ENCODE results near the gene RINL. TPM values are rescaled to one million over a fixed set of nuclear protein-coding genes. Genes with fewer than 3 reads are reported as not detected.
A peak's percentile ranks its signal among the peaks of the same experiment; 100 is the strongest.

Gene RINL
- total RNA-seq, 2 experiments from 2014 or later: 92.6 to 100.0 TPM

DNA sequence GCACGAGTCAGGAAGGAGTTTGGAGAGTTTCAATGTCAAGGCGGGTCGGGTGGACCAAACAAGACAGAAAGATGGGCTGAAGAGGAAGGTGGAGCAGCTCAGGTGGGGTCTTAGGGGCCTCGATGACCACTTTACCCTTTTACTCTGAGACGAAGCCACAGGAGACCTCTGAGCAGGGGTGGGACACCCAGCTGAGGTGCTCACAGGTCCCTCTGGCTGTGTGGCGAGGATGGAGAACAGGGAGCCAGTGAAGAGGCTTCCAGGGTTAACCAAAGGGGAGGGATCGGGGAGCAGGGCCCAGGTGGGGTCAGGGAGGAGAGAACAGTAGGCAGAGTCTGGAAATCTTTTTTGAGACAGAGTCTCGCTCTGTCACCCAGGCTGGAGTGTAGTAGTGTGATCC lies 35.9 kb upstream of the RINL start:
- ChIA-PET CTCF (interaction anchor here (2.7 kb wide), 1 partner anchor 16 kb away, joined by 12 read pairs; the partner anchor contains the start of genes MRPS12 and SARS2), POLR2A (interaction anchor here (0.9 kb wide), 1 partner anchor 14 kb away, joined by 4 read pairs; the partner anchor contains the start of gene NFKBIB)
- Mint-ChIP-seq H3K4me1 (ENCODE audit: low read depth) (peaks cover 9% of the 10 kb centered on the region), H3K36me3 (no peaks in the 10 kb centered on the region), H3K9me3 (no peaks in the 10 kb centered on the region), H3K27me3 (no peaks in the 10 kb centered on the region), H3K4me3 (no peak overlapping the region), H3K27ac (no peak overlapping the region)
- intact Hi-C loops (cut with micrococcal nuclease): no loop called here
- DNase-seq: no peak

DNA sequence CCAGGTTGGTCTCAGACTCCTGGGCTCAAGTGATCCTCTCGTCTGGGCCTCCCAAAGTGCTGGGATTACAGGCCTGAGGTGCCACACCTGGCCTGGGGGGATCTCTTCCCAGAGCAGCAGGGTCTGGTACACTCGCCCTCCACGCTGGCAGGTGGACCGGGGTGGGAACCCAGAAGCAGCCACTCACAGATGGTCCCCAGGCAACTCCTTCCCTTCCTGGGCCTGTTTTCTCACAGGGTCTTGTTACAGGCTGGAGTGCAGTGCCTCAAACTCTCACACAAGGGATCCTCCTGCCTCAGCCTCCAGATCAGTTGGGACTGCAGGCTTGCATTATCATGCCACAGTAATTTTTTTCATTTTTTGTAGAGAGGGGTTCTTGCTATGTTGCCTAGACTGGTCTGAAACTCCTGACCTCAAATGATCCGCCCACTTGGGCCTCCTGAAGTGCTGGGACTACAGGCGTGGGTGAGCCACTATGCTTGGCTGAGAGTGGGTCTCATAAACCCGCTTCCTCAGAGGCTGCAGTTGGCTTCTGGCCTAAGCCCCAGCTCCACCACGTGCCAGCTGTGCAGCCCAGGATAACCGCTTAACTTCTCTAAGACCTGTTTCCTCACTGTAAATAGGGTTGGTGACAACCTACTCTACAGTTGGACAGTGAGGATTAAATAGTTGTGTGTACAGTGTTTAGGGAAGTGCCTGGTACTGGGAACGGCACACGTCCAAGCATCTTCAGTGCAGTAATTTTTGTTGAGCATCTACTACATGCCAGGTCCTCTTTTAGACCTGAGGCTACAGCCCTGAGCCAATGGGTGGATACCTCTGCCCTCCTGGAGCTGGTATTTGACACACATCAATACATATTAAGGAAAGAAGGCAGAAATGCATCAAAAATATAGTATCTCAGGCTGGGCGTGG lies 34.8 kb upstream of the RINL start:
- peaks cover 8% of the 10 kb centered on the region for H3K36me3 Mint-ChIP-seq

DNA sequence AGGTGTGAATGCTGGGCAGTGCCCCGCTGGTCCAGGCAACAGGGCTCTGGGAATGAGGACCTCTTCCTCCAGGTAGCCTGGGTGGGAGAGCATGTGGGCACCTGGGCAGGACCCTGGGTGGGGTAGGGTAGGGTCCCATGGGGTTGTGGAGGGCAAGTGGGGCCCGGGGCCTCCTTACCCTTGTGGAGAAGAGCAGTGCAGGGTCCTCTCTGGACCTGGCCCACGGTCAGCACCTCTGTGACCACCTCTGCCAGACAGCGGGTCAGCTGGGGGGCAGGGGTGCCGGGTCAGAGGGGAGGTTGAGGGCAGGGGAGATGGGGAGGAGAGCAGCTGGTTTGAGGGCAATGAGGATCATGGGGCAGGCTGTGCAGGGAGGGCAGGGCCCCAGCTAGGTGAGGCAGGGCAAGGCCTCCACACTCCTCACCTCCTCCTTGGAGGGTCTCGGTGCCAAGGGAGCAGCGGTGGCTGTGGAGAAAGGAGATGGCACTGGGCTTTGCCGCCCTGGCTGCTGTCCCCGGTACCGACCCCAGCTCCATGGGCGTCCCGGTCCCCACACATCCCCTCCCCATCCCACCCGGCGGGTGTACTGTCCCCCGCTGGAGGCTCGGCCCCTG lies 33.4 kb upstream of the RINL start:
- no peaks in the 10 kb centered on the region for H3K9me3 Mint-ChIP-seq
- H3K4me3 Mint-ChIP-seq: no peak overlapping the region
- intact Hi-C loops (cut with micrococcal nuclease): no loop called here
- CTCF ChIA-PET: no interaction called here
- POLR2A ChIA-PET: no interaction called here
- H3K4me1 Mint-ChIP-seq (ENCODE audit: low read depth): peaks cover 9% of the 10 kb centered on the region
- no peak overlapping the region for H3K27ac Mint-ChIP-seq
- DNase-seq: no peak
- no peaks in the 10 kb centered on the region for H3K27me3 Mint-ChIP-seq
- peaks cover 21% of the 10 kb centered on the region for H3K36me3 Mint-ChIP-seq

More for the DNA sequence above, 34.8 kb upstream of the RINL start:
- H3K9me3 Mint-ChIP-seq: no peaks in the 10 kb centered on the region
- peaks cover 9% of the 10 kb centered on the region for H3K4me1 Mint-ChIP-seq (ENCODE audit: low read depth)
- intact Hi-C loops (cut with micrococcal nuclease): no loop called here
- peak; percentile 20 for DNase-seq
- POLR2A ChIA-PET: no interaction called here
- no peak overlapping the region for H3K4me3 Mint-ChIP-seq
- CTCF ChIA-PET: interaction anchor here (0.6 to 2.7 kb wide), 2 partner anchors 14 to 17 kb away, joined by 3 to 12 read pairs; partner anchors contain the start of genes MRPS12 and SARS2
- no peak overlapping the region for H3K27ac Mint-ChIP-seq
- H3K27me3 Mint-ChIP-seq: no peaks in the 10 kb centered on the region

DNA sequence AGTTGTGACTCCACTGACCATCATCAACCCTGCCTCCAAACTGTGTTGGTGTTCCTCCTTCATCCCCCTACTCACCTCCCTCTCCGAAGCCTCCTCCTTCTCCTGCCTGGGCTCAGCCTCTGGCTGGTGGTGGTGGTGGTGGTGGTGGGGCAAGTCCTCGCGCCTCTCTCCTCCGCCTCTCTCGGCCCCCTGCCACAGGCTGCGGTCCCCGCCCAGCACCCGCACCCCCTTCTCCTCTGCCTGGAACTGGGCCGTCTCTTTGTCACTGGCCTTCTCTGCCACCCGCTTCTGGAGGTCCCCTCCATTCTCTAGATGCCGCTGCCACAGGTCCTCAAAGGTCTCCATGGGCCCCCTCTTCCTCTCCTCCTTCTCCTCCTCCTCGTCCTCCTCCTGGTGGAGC lies 32.4 kb upstream of the RINL start:
- ChIA-PET POLR2A (no interaction called here), CTCF (no interaction called here)
- no peak overlapping the region for H3K4me3 Mint-ChIP-seq
- H3K36me3 Mint-ChIP-seq: peaks cover 23% of the 10 kb centered on the region
- no peaks in the 10 kb centered on the region for H3K9me3 Mint-ChIP-seq
- no peak for DNase-seq
- intact Hi-C loops (cut with micrococcal nuclease): no loop called here
- no peak overlapping the region for H3K27ac Mint-ChIP-seq
- H3K4me1 Mint-ChIP-seq (ENCODE audit: low read depth): peaks cover 9% of the 10 kb centered on the region
- no peaks in the 10 kb centered on the region for H3K27me3 Mint-ChIP-seq

DNA sequence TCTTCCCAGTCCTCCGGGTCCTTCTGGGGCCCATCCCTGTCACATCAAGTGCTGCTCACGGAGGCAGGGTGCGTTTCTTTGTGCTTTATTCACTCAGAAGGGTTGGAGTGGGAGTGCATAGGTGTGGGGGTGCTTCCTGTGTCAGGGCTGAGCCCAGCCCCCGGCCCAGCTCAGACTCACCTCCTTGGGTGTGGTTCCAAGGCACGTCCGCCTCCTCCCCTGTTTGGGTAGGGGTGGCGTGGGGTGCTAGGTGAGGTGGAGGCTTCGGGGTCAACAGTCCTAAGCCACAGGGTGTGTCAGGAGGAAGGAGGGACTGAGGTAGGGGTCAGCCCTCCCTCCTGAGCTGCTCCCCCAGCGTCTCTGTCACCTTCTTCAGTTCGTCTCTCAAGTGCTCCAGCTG lies 30.8 kb upstream of the RINL start:
- intact Hi-C loops (cut with micrococcal nuclease): no loop called here
- Mint-ChIP-seq H3K4me1 (ENCODE audit: low read depth) (peaks cover 12% of the 10 kb centered on the region), H3K4me3 (no peak overlapping the region), H3K27me3 (no peaks in the 10 kb centered on the region), H3K36me3 (peaks cover 33% of the 10 kb centered on the region), H3K27ac (no peak overlapping the region), H3K9me3 (no peaks in the 10 kb centered on the region)
- no peak for DNase-seq
- ChIA-PET POLR2A (no interaction called here), CTCF (no interaction called here)

DNA sequence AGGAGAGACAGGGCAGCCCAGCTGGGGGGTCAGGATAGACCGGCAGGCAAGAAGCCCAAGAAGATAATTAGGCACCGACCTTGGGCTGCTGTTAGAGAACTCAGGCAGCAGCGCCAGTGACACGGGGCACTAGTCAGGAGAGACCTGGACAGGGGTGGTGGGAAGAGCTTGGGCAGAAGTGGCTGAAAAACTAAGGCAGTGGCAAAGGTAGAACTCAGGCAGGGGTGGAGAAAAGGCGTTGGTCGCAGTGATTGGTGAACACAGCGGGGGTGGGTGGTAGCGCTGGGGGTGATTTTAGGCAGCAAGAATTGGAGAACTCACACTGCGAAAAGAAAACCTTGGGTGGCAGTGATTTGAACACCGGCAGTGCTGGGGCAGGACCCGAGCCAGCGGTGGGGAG lies 29.6 kb upstream of the RINL start:
- intact Hi-C loops (cut with micrococcal nuclease): no loop called here

DNA sequence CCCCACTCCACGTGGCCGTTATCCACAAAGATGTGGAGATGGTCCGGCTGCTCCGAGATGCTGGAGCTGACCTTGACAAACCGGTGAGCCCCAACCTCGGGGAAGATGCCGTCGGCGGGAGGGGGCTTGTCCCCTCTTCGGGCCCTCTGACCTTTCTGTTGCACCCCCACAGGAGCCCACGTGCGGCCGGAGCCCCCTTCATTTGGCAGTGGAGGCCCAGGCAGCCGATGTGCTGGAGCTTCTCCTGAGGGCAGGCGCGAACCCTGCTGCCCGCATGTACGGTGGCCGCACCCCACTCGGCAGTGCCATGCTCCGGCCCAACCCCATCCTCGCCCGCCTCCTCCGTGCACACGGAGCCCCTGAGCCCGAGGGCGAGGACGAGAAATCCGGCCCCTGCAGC lies 29.2 kb upstream of the RINL start:
- Mint-ChIP-seq H3K27me3 (no peaks in the 10 kb centered on the region), H3K36me3 (peaks cover 36% of the 10 kb centered on the region), H3K9me3 (no peaks in the 10 kb centered on the region), H3K4me1 (ENCODE audit: low read depth) (peaks cover 9% of the 10 kb centered on the region), H3K4me3 (no peak overlapping the region), H3K27ac (no peak overlapping the region)
- CTCF ChIA-PET: interaction anchor here (1.0 to 1.4 kb wide), 2 partner anchors 12 to 23 kb away, joined by 4 read pairs; partner anchors contain the start of genes MRPS12 and SARS2
- POLR2A ChIA-PET: interaction anchor here (1.0 kb wide), 1 partner anchor 23 kb away, joined by 3 read pairs; the partner anchor contains the start of genes MRPS12 and SARS2
- intact Hi-C loops (cut with micrococcal nuclease): no loop called here
- no peak for DNase-seq

More for the DNA sequence above, 29.6 kb upstream of the RINL start:
- peaks cover 12% of the 10 kb centered on the region for H3K4me1 Mint-ChIP-seq (ENCODE audit: low read depth)
- no peak overlapping the region for H3K4me3 Mint-ChIP-seq
- POLR2A ChIA-PET: no interaction called here
- no peaks in the 10 kb centered on the region for H3K9me3 Mint-ChIP-seq
- DNase-seq: no peak
- peaks cover 36% of the 10 kb centered on the region for H3K36me3 Mint-ChIP-seq
- no peaks in the 10 kb centered on the region for H3K27me3 Mint-ChIP-seq
- H3K27ac Mint-ChIP-seq: no peak overlapping the region
- CTCF ChIA-PET: interaction anchor here (1.0 to 1.4 kb wide), 2 partner anchors 11 to 23 kb away, joined by 4 read pairs; partner anchors contain the start of genes MRPS12 and SARS2

DNA sequence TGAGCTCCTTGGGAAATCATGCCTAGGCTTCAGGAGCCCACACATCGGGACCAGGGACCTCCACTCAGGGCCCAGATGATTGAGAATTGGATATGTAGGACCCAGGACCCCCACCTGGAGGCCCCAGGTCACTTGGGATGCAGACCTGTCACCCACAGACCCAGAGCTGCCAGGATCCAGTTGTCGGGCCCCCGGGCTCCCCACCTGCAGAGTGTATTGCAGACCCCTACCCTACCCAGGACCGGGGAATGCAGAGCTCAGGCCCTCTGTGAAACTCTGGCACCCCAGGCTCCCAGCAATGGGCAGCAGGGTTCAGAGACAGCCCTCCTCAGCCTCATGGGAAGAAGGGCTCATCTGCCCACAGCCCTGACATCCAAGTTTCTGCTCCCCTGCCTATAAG lies 27.5 kb upstream of the RINL start:
- peaks cover 20% of the 10 kb centered on the region for H3K4me1 Mint-ChIP-seq (ENCODE audit: low read depth)
- intact Hi-C loops (cut with micrococcal nuclease): no loop called here
- POLR2A ChIA-PET: interaction anchor here (0.7 kb wide), 1 partner anchor 136 kb away, joined by 3 read pairs; no protein-coding TSS in a partner anchor
- no peaks in the 10 kb centered on the region for H3K9me3 Mint-ChIP-seq
- H3K27ac Mint-ChIP-seq: no peak overlapping the region
- H3K4me3 Mint-ChIP-seq: no peak overlapping the region
- H3K36me3 Mint-ChIP-seq: peaks cover 40% of the 10 kb centered on the region
- no peak for DNase-seq
- H3K27me3 Mint-ChIP-seq: no peaks in the 10 kb centered on the region
- CTCF ChIA-PET: interaction anchor here (1.2 kb wide), 1 partner anchor 18 kb away, joined by 6 read pairs; no protein-coding TSS in a partner anchor

DNA sequence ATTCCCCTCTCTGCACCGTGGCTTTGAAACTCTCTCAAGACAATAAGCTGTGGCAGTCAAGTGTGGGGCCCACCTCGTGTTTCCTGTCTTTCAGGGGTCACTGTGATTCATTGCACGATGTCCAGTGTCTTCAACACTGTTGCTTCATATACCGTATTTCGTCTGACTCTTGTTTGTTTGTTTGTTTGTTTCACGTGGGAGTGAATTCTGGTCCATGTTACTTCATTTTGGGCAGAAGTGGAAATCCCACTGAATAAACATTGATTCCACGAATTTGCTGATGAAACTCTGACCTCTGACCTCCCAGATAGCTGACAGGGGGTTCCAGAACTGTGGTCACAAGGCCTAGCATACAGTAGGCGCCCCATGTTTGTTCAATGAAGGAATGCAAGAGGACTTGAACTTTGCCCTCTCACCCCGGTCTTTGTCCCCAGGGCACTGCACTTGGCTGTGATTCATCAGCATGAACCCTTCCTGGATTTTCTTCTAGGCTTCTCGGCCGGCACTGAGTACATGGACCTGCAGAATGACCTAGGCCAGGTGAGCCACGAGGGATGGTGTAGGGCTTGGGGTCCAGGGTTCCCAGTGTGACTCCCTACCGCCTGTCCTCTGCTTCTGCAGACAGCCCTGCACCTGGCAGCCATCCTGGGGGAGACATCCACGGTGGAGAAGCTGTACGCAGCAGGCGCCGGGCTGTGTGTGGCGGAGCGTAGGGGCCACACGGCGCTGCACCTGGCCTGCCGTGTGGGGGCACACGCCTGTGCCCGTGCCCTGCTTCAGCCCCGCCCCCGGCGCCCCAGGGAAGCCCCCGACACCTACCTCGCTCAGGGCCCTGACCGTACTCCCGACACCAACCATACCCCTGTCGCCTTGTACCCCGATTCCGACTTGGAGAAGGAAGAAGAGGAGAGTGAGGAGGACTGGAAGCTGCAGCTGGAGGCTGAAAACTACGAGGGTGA lies 26.8 kb upstream of the RINL start:
- Mint-ChIP-seq H3K4me3 (no peak overlapping the region), H3K9me3 (no peaks in the 10 kb centered on the region), H3K4me1 (ENCODE audit: low read depth) (peaks cover 20% of the 10 kb centered on the region), H3K27ac (peak overlapping the region; percentile 49), H3K27me3 (no peaks in the 10 kb centered on the region), H3K36me3 (peaks cover 40% of the 10 kb centered on the region)
- ChIA-PET CTCF (interaction anchor here (1.2 kb wide), 1 partner anchor 18 kb away, joined by 6 read pairs; no protein-coding TSS in a partner anchor), POLR2A (no interaction called here)
- intact Hi-C loops (cut with micrococcal nuclease): no loop called here
- DNase-seq: no peak

DNA sequence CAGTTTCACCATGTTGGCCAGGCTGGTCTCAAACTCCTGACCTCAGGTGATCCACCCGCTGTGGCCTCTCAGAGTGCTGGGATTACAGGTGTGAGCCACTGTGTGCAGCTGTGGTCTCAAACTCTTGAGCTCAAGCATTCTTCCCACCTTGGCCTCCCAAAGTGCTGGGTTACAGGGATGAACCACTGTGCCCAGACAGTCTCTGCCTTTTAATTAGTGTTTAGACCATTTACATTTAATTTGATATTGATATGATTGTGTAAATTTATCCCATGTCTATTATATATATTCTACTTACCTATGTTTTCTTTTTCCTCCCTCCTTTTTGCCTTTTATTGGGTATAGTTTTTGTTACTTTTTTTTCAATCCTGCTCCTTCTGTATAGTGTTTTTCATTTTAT lies 23.6 kb upstream of the RINL start:
- H3K27me3 Mint-ChIP-seq: no peaks in the 10 kb centered on the region
- no peak for DNase-seq
- no peaks in the 10 kb centered on the region for H3K9me3 Mint-ChIP-seq
- peaks cover 33% of the 10 kb centered on the region for H3K4me1 Mint-ChIP-seq (ENCODE audit: low read depth)
- H3K36me3 Mint-ChIP-seq: peaks cover 20% of the 10 kb centered on the region
- POLR2A ChIA-PET: no interaction called here
- intact Hi-C loops (cut with micrococcal nuclease): no loop called here
- CTCF ChIA-PET: interaction anchor here (2.0 to 3.9 kb wide), 3 partner anchors 14 to 499 kb away, joined by 9 to 56 read pairs (median 30); partner anchors contain the start of genes FAM98C, MRPS12 and SARS2
- peak overlapping the region; percentile 35 for H3K4me3 Mint-ChIP-seq
- no peak overlapping the region for H3K27ac Mint-ChIP-seq

DNA sequence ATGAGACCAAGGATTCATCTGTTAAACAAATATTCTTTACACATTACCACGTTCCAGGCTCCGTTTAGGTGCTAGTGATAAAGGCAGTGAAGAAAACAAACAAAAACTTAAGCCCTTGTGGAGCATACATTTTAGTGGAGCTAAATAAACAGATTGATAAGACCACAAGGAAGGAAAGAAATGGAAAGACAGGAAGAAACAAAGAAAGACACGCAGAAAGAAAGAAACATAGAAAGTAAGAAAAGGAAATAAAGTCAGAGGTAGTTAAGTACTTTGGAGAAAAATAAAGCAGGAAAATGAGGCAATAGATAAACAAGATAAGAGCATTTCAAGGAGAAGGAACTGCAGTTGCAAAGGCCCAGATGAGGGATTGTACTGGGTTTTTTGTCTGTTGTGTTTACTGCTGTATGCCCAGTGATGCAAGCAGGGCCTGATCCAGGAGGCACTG lies 22.7 kb upstream of the RINL start:
- POLR2A ChIA-PET: interaction anchor here (0.6 to 1.6 kb wide), 9 partner anchors 13 to 241 kb away, joined by 3 to 6 read pairs (median 3); partner anchors contain the start of genes MRPS12, RINL and SARS2
- peaks cover 33% of the 10 kb centered on the region for H3K4me1 Mint-ChIP-seq (ENCODE audit: low read depth)
- H3K27me3 Mint-ChIP-seq: no peaks in the 10 kb centered on the region
- H3K36me3 Mint-ChIP-seq: peaks cover 17% of the 10 kb centered on the region
- CTCF ChIA-PET: interaction anchor here (0.9 to 3.9 kb wide), 8 partner anchors 13 to 573 kb away, joined by 3 to 56 read pairs (median 8); partner anchors contain the start of genes FAM98C, MRPS12 and SARS2
- no peaks in the 10 kb centered on the region for H3K9me3 Mint-ChIP-seq
- peak overlapping the region; percentile 95 for H3K4me3 Mint-ChIP-seq
- intact Hi-C loops (cut with micrococcal nuclease): no loop called here
- DNase-seq: no peak
- no peak overlapping the region for H3K27ac Mint-ChIP-seq
